ENCODE results near the gene ALDH1A1.

ALDH1A1 gene

DNA sequence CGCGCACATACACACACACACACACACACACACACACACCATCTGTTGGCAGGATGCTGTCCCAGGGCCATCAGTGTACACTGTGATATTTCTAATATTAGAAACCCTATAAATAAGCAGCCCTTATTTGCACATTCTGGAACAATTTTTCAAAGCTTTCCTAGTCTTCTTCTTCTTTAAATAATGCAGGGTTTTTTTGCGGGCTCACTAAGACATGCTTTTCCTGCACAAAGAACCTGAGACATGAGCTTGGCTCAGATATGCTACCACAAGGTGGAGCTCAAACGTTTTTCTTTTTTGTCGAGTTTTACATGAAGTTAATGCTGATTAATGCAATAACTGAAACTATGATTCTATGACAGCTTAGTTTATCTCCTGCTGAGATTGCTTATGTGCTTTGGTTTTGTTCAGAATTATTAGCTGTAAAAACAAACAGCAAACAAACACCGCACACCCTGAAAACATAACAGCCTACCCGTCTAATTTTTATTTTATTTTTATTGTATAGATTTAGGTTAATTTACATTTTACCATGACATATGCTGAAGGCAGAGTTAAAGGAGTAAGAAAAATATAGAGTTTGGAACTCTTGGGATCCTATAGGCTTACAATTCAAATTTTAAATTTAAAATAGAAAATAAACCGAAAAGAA is 95.8 kb downstream of the ALDH1A1 start:
- DNase-seq (ENCODE audit: low read depth, low spot score), result peak; percentile 21

DNA sequence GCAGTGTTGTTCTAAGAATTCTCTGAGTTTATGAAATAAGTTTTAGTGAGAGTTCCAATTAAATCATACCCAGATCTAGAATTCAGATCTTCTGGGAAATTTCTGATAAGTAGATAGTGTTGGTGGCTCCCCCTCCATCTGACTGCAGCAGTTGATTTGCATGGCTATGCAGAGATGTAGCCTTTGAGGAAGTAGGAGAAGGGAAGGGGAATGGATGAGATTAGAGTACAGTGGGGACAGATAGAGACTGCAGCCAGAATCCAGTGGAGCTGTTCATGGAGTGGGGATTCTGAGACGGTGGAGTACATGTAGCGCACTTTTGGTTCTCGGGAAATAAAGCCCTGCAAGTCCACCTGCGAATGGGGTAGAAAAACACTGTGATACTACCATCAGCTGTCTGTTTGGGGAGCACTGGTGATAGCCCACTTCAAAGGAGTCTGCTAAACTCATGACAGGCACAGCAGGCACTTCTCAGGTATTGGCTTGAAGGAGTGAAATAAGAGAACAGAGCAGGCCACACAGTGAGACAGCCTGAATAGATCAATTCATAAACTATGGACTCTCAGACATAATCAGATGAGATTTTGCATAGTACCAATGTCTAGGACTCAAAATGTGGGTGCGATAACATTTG is 96.8 kb downstream of the ALDH1A1 start:
- DNase-seq (ENCODE audit: low read depth, low spot score), result no peak

DNA sequence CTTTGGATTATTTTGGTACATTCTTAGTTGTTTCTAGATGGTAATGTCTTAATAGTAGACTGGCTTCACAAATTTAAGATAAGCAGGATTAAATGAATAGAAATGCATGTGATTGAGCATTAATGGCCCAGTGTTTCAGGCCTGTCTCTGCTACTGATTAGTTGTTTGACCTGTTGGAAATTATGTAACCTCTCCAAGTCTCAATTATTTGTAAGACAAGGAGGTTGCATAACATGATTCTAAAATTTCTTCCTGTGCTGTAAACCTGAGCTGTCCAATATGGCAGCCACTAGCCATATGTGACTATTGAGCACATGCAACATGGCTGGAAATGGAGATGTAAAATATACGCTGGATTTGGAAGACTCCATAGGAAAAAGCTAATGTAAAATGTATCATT is 97.5 kb downstream of the ALDH1A1 start:
- no peak for DNase-seq (ENCODE audit: low read depth, low spot score)

All from smooth muscle cell of the brain vasculature (primary cell).